ENCODE measurements around the gene CDRT15L2. TPM values are rescaled to one million over a fixed set of nuclear protein-coding genes. Genes with fewer than 3 reads are reported as not detected.
"Not testable (repeated sequence)": the region's sequence is repeated elsewhere in the genome, so short reads cannot be mapped to it uniquely, and the experiment has no call there.

Gene CDRT15L2
- total and polyA plus RNA-seq, 10 of the 15 experiments (the other 5 are each of a cell fraction or from before 2014, with no cell fraction given) = not detected

DNA sequence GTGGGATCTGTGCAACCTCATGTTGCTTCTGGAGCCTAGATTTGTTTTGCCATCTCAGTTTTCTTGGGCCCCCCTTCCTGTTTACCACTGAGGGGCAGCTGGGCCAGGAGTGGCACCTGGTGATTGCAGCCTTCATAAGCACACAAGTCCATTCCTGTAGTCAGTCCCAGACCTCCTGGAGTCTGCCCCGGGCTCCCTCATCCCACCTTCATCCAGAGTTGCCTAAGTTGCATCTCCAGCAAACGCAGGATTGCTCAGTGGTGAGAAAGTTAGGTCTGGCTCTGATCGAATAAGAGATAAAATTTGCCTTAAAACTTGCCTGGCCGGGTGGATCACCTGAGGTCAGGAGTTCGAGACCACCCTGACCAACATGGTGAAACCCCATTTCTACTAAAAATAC lies 14.3 kb upstream of the CDRT15L2 start:
- CTCF ChIA-PET; H2AFZ ChIP-seq (ENCODE audit: control insufficient read depth, low read depth, low read length); H3K79me2 ChIP-seq (ENCODE audit: control insufficient read depth, insufficient read depth, low read length); H3K9me3 ChIP-seq (replicated peaks; ENCODE audit: control insufficient read depth, insufficient read depth, low read length); H3K27ac ChIP-seq (ENCODE audit: control insufficient read depth, insufficient read depth); FAIRE-seq; intact Hi-C loops (cut with micrococcal nuclease; ENCODE audit: unreplicated experiment); DNase-seq (ENCODE audit: low read depth, low spot score); H3K36me3 ChIP-seq (ENCODE audit: control insufficient read depth in 2 of 2, insufficient read depth in 2 of 2, low read length in 1 of 2); H3K9ac ChIP-seq (ENCODE audit: control insufficient read depth, insufficient read depth, low read length); in situ Hi-C loops (cut with MboI); SMC1A ChIA-PET (ENCODE audit: uncharacterized antibody, unreplicated experiment); H3K4me2 ChIP-seq (ENCODE audit: control insufficient read depth, insufficient read depth); POLR2A ChIA-PET; BruUV-seq (replicated peaks); H3K27me3 ChIP-seq (replicated peaks in 1 of 2; ENCODE audit: control insufficient read depth in 2 of 2, insufficient read depth in 2 of 2, low read length in 1 of 2); H4K20me1 ChIP-seq (ENCODE audit: control insufficient read depth, insufficient read depth); RAD21 ChIA-PET (ENCODE audit: unreplicated experiment); ATAC-seq; H3K4me3 ChIP-seq; H3K4me1 ChIP-seq (ENCODE audit: control insufficient read depth, insufficient read depth, low read length): not testable (repeated sequence)
- WGBS (ENCODE audit: insufficient coverage, insufficient replicate concordance, low lambda C conversion rate, missing lambda C conversion rate) = 5% methylated on average over 5 of the region's 5 CpGs

DNA sequence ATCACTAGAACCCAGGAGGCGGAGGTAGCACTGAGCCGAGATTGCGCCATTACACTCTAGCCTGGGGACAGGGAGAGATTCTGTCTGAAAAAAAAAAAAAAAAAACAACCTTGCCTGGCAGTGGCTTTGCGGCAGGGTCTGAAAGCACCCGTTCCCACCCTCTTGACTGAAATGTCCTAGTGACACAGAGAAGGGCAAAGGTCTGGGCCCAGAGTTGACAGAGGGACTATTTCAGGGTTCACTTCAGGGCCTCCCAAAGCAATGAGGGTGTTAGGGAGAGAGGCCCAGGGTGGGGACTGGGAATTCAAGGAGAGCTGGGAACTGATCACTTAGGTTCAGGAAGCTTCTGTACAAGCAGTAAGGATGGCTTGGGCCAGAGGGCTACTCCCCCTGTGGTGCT lies 13.8 kb upstream of the CDRT15L2 start:
- in situ Hi-C loops (cut with MboI) (no loop called here), intact Hi-C loops (cut with micrococcal nuclease; ENCODE audit: unreplicated experiment) (no loop called here)
- 59% methylated on average over 5 of the region's 5 CpGs for WGBS (ENCODE audit: insufficient coverage, insufficient replicate concordance, low lambda C conversion rate, missing lambda C conversion rate)
- no peaks in the 10 kb centered on the region for H3K27me3 ChIP-seq (replicated peaks in 1 of 2; ENCODE audit: control insufficient read depth in 2 of 2, insufficient read depth in 2 of 2, low read length in 1 of 2)
- ChIA-PET CTCF (no interaction called here), POLR2A (no interaction called here), RAD21 (ENCODE audit: unreplicated experiment) (no interaction called here), SMC1A (ENCODE audit: uncharacterized antibody, unreplicated experiment) (no interaction called here)
- H2AFZ ChIP-seq (ENCODE audit: control insufficient read depth, low read depth, low read length) = no peak overlapping the region
- no peaks in the 10 kb centered on the region for H3K79me2 ChIP-seq (ENCODE audit: control insufficient read depth, insufficient read depth, low read length)
- no TSS peak for BruUV-seq (replicated peaks)
- no peaks in the 10 kb centered on the region for H3K9me3 ChIP-seq (replicated peaks; ENCODE audit: control insufficient read depth, insufficient read depth, low read length)
- FAIRE-seq (no peak), ATAC-seq (no peak), DNase-seq (ENCODE audit: low read depth, low spot score) (no peak)
- no peak overlapping the region for H3K27ac ChIP-seq (ENCODE audit: control insufficient read depth, insufficient read depth)
- no peak for TF ChIP-seq CBX3 (IDR thresholded peaks at IDR 0.05; ENCODE audit: borderline replicate concordance, low read depth)
- TF ChIP-seq ZNF622 (IDR thresholded peaks at IDR 0.05) = no peak
- TF ChIP-seq, protein P1, sequence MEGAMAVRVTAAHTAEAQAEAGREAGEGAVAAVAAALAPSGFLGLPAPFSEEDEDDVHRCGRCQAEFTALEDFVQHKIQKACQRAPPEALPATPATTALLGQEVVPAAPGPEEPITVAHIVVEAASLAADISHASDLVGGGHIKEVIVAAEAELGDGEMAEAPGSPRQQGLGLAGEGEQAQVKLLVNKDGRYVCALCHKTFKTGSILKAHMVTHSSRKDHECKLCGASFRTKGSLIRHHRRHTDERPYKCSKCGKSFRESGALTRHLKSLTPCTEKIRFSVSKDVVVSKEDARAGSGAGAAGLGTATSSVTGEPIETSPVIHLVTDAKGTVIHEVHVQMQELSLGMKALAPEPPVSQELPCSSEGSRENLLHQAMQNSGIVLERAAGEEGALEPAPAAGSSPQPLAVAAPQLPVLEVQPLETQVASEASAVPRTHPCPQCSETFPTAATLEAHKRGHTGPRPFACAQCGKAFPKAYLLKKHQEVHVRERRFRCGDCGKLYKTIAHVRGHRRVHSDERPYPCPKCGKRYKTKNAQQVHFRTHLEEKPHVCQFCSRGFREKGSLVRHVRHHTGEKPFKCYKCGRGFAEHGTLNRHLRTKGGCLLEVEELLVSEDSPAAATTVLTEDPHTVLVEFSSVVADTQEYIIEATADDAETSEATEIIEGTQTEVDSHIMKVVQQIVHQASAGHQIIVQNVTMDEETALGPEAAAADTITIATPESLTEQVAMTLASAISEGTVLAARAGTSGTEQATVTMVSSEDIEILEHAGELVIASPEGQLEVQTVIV (IDR thresholded peaks at IDR 0.05; ENCODE audit: borderline replicate concordance, partially characterized antibody) = no peak
- no peak for TF ChIP-seq ZBED1 (IDR thresholded peaks at IDR 0.05; ENCODE audit: borderline replicate concordance)
- no peak for TF ChIP-seq POLR2A (IDR thresholded peaks at IDR 0.05; ENCODE audit: low read depth, low read length)
- TF ChIP-seq, protein P2, sequence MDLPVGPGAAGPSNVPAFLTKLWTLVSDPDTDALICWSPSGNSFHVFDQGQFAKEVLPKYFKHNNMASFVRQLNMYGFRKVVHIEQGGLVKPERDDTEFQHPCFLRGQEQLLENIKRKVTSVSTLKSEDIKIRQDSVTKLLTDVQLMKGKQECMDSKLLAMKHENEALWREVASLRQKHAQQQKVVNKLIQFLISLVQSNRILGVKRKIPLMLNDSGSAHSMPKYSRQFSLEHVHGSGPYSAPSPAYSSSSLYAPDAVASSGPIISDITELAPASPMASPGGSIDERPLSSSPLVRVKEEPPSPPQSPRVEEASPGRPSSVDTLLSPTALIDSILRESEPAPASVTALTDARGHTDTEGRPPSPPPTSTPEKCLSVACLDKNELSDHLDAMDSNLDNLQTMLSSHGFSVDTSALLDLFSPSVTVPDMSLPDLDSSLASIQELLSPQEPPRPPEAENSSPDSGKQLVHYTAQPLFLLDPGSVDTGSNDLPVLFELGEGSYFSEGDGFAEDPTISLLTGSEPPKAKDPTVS (IDR thresholded peaks at IDR 0.05; ENCODE audit: low read depth, low read length) = no peak
- no peak for TF ChIP-seq EZH2 (IDR thresholded peaks at IDR 0.05; ENCODE audit: borderline replicate concordance, control insufficient read depth, low read depth, low read length)
- no peak for TF ChIP-seq MTA3 (IDR thresholded peaks at IDR 0.05; ENCODE audit: borderline replicate concordance, low read length)
- no peak for TF ChIP-seq RFX5 (IDR thresholded peaks at IDR 0.05; ENCODE audit: low read depth, low read length)
- no peak for TF ChIP-seq GABPA (IDR thresholded peaks at IDR 0.05; ENCODE audit: low read depth)
- no peaks in the 10 kb centered on the region for H4K20me1 ChIP-seq (ENCODE audit: control insufficient read depth, insufficient read depth)
- H3K36me3 ChIP-seq (ENCODE audit: control insufficient read depth in 2 of 2, insufficient read depth in 2 of 2, low read length in 1 of 2) = no peaks in the 10 kb centered on the region
- H3K4me1 ChIP-seq (ENCODE audit: control insufficient read depth, insufficient read depth, low read length) = no peaks in the 10 kb centered on the region
- H3K4me2 ChIP-seq (ENCODE audit: control insufficient read depth, insufficient read depth) = no peak overlapping the region
- no peak overlapping the region for H3K4me3 ChIP-seq
- no peak overlapping the region for H3K9ac ChIP-seq (ENCODE audit: control insufficient read depth, insufficient read depth, low read length)

Measured in GM12878 (cell line).